Transverse colon (tissue), 4 donors: ENCODE results near the gene AOPEP.

Experiments used
- EP300 ChIP-seq: sonication (generic); formaldehyde crosslinking; IDR thresholded peaks from one replicate; pipeline ENCODE4 v1.6.1; 2017; ENCODE audit warnings: antibody characterized with exemption, low read depth
- POLR2A ChIP-seq: fragments of 450-650 bp; IDR thresholded peaks from one replicate; pipeline ENCODE4 v1.6.1; 2016; ENCODE audit warnings: antibody characterized with exemption, mild to moderate bottlenecking, moderate library complexity
- POLR2AphosphoS5 ChIP-seq, 3 donors: sonication (generic); formaldehyde crosslinking; IDR thresholded peaks; one replicate each; pipeline ENCODE4 v1.6.1; 2016; ENCODE audit warnings: antibody characterized with exemption in 3 of 3
- TF ChIP-seq, protein P1 (sequence below), 5 experiments: fragments of 200-600 bp in 3 of 5; fragments of 450-650 bp in 2 of 5; sonication (generic) in 3 of 5; IDR thresholded peaks; 1 replicate in 2 of 5; 2 replicates in 3 of 5; pipeline ENCODE4 v1.5.1; 2016 to 2017; ENCODE audit warnings: antibody characterized with exemption in 5 of 5, inconsistent platforms in 3 of 5, mild to moderate bottlenecking in 2 of 5, moderate library complexity in 1 of 5

DNA sequence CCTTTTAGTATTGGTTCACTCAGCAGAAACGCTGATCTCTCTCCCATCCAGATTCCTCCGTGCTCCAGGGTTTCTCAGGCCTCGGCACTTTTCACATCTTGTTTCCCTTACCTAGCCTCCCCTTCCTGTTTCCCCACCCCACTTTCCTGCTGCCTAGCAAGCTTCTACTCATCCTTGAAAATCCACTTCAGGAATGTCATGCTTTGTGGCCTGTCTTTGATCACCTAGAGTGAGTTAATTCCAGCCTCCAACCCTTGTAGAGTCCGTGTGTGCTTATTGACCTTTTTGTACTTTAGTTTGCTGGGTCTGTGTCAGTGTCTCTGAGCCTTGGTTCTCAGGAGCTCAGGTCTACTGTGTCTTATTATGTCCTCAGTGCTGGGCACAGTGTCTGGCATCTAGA lies 116.6 kb downstream of the AOPEP start:
- no peak for TF ChIP-seq POLR2A
- TF ChIP-seq, protein P1, sequence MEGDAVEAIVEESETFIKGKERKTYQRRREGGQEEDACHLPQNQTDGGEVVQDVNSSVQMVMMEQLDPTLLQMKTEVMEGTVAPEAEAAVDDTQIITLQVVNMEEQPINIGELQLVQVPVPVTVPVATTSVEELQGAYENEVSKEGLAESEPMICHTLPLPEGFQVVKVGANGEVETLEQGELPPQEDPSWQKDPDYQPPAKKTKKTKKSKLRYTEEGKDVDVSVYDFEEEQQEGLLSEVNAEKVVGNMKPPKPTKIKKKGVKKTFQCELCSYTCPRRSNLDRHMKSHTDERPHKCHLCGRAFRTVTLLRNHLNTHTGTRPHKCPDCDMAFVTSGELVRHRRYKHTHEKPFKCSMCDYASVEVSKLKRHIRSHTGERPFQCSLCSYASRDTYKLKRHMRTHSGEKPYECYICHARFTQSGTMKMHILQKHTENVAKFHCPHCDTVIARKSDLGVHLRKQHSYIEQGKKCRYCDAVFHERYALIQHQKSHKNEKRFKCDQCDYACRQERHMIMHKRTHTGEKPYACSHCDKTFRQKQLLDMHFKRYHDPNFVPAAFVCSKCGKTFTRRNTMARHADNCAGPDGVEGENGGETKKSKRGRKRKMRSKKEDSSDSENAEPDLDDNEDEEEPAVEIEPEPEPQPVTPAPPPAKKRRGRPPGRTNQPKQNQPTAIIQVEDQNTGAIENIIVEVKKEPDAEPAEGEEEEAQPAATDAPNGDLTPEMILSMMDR (IDR thresholded peaks at IDR 0.05) = no peak
- TF ChIP-seq EP300 = no peak
- TF ChIP-seq POLR2AphosphoS5 (IDR thresholded peaks at IDR 0.05) = no peak
